ENCODE results near the gene TEC.

GRCh38 chr4:48131736-48132135 lies 137.9 kb downstream of the TEC start:
- TF ChIP-seq CTCF (conservative IDR thresholded peaks at IDR 0.05), result no peak
- TF ChIP-seq ZFX (IDR thresholded peaks at IDR 0.05), result no peak

Data from C4-2B (cell line).